A673 (cell line): ENCODE results near the gene METAP2. TPM values are rescaled to one million over a fixed set of nuclear protein-coding genes. Genes with fewer than 3 reads are reported as not detected.

Source experiments
- BruUV-seq: library from RNA; stranded (reverse); fragments of 400-500 nt; replicated peaks from 2 replicates; lab custom pipeline; 2021; lab: Mats Ljungman, UMichigan
- CTCF ChIA-PET: fragments of 300-600 bp; sonication (Branson Sonifier 250); formaldehyde crosslinking; loops from one replicate; lab custom pipeline; 2022; ENCODE audit warnings: antibody characterized with exemption; lab: Charles Lee
- POLR2A ChIA-PET: fragments of 300-600 bp; sonication (Branson Sonifier 250); formaldehyde crosslinking; loops from one replicate; lab custom pipeline; 2022; ENCODE audit warnings: antibody characterized with exemption; ENCODE audit not compliant: low non-redundant PET; lab: Charles Lee
- DNase-seq: peaks from one replicate; pipeline ENCODE4 v3.0.0-alpha.2; 2015; ENCODE audit warnings: low spot score
- H3K27ac ChIP-seq: fragments of 200-600 bp; sonication (generic); 2 replicates; pipeline ENCODE4 v1.5.1; 2016; ENCODE audit warnings: mixed run types, low read depth, mild to moderate bottlenecking, mixed read lengths, antibody characterized with exemption, low read length; ENCODE audit not compliant: poor library complexity, severe bottlenecking
- H3K27me3 ChIP-seq: fragments of 200-600 bp; sonication (generic); replicated peaks from 2 replicates; pipeline ENCODE4 v1.6.1; 2017; ENCODE audit warnings: mixed run types, low read depth, mild to moderate bottlenecking, mixed read lengths, antibody characterized with exemption, low read length; ENCODE audit not compliant: insufficient read depth, poor library complexity
- H3K36me3 ChIP-seq: fragments of 200-600 bp; sonication (generic); 2 replicates; pipeline ENCODE4 v1.6.1; 2016; ENCODE audit warnings: mixed run types, mild to moderate bottlenecking, mixed read lengths, antibody characterized with exemption, low read length; ENCODE audit not compliant: insufficient read depth, poor library complexity, severe bottlenecking
- H3K4me1 ChIP-seq: fragments of 200-600 bp; sonication (generic); 2 replicates; pipeline ENCODE4 v1.6.1; 2017; ENCODE audit warnings: mixed run types, mild to moderate bottlenecking, mixed read lengths, antibody characterized with exemption, low read length; ENCODE audit not compliant: insufficient read depth, poor library complexity, severe bottlenecking
- H3K4me3 ChIP-seq: fragments of 200-600 bp; sonication (generic); 2 replicates; pipeline ENCODE4 v1.5.1; 2016; ENCODE audit warnings: low read depth, mixed run types, mild to moderate bottlenecking, mixed read lengths, low read length; ENCODE audit not compliant: poor library complexity, severe bottlenecking
- H3K9me3 ChIP-seq: fragments of 200-600 bp; sonication (generic); 2 replicates; pipeline ENCODE4 v1.6.1; 2016; ENCODE audit warnings: mixed run types, low read depth, mild to moderate bottlenecking, mixed read lengths, antibody characterized with exemption, low read length; ENCODE audit not compliant: poor library complexity, severe bottlenecking
- EZH2 ChIP-seq: fragments of 200-600 bp; sonication (generic); IDR thresholded peaks from 2 replicates; pipeline ENCODE4 v1.6.1; 2017; ENCODE audit warnings: borderline replicate concordance, low read depth, mild to moderate bottlenecking, mixed read lengths, antibody characterized with exemption, low read length; ENCODE audit not compliant: poor library complexity, severe bottlenecking
- intact Hi-C: fragments of 100-400 bp; cut with micrococcal nuclease; formaldehyde crosslinking; loops from one replicate; pipeline ENCODE4 v1.10.0; 2022; ENCODE audit not compliant: unreplicated experiment
- total RNA-seq: library from RNA; stranded (reverse); gene quantifications from 2 replicates; pipeline ENCODE4 v1.2.3, GENCODE V29; 2021
- TF ChIP-seq, protein P1 (sequence below): fragments of 300-800, 200-600 bp; sonication (generic); conservative IDR thresholded peaks from 2 replicates; pipeline ENCODE4 v1.5.1; 2017; ENCODE audit warnings: low read depth, mild to moderate bottlenecking, antibody characterized with exemption, low read length, moderate library complexity, mixed read lengths

The METAP2 gene
- total RNA-seq, 1 experiment from 2014 or later, result 135 TPM

DNA sequence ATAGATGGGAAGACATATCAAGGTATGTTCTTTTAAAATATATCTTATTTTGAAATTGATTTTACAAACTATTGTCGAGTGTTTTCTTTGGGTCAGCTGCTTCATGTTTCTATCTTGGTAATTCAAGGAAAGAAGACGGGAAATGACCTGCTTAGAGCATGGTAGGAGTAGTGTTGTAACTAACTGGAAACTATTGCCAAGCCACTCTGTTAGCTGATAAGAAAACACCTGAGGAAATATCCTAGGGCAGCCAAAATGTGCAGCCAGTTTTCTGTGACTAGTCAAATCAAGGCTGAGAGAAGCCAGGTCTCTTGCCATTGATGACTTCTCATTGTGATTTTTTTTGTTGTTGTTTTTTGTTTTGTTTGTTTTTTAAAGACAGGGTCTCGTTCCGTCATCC lies 30.2 kb downstream of the METAP2 start:
- ChIA-PET POLR2A (no interaction called here), CTCF (no interaction called here)
- peaks cover 3% of the 10 kb centered on the region for H3K9me3 ChIP-seq
- H3K4me3 ChIP-seq, result no peak overlapping the region
- peaks cover 79% of the 10 kb centered on the region for H3K36me3 ChIP-seq
- H3K4me1 ChIP-seq, result no peaks in the 10 kb centered on the region
- DNase-seq, result no peak
- BruUV-seq, result no TSS peak
- intact Hi-C loops, result no loop called here
- TF ChIP-seq, protein P1, sequence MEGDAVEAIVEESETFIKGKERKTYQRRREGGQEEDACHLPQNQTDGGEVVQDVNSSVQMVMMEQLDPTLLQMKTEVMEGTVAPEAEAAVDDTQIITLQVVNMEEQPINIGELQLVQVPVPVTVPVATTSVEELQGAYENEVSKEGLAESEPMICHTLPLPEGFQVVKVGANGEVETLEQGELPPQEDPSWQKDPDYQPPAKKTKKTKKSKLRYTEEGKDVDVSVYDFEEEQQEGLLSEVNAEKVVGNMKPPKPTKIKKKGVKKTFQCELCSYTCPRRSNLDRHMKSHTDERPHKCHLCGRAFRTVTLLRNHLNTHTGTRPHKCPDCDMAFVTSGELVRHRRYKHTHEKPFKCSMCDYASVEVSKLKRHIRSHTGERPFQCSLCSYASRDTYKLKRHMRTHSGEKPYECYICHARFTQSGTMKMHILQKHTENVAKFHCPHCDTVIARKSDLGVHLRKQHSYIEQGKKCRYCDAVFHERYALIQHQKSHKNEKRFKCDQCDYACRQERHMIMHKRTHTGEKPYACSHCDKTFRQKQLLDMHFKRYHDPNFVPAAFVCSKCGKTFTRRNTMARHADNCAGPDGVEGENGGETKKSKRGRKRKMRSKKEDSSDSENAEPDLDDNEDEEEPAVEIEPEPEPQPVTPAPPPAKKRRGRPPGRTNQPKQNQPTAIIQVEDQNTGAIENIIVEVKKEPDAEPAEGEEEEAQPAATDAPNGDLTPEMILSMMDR, result no peak
- no peak for TF ChIP-seq EZH2
- no peaks in the 10 kb centered on the region for H3K27me3 ChIP-seq
- H3K27ac ChIP-seq, result no peak overlapping the region

DNA sequence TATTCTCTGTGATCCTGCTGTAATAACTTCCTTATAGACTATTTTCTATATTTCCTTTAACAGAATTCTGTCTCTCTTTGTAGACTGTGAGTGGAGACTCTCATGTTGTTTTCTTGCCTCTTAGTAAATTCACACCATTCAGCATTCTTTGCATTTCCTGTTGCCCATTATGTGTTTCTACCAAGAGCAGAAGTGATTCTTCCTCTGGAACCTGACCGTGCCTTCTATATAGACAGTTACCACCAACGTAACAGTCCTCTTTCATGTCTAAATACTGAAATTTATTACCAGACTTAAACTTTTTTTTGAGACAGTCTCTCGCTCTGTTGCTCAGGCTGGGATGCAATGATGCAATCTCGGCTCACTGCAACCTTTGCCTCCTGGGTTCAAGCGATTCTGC lies 31.1 kb downstream of the METAP2 start:
- H3K9me3 ChIP-seq, result no peaks in the 10 kb centered on the region
- POLR2A ChIA-PET, result no interaction called here
- no peak for TF ChIP-seq EZH2
- TF ChIP-seq, protein P1, result no peak
- no peaks in the 10 kb centered on the region for H3K4me1 ChIP-seq
- no peak for DNase-seq
- peaks cover 76% of the 10 kb centered on the region for H3K36me3 ChIP-seq
- no TSS peak for BruUV-seq
- H3K27ac ChIP-seq, result peak overlapping the region; percentile 29
- CTCF ChIA-PET, result no interaction called here
- no peak overlapping the region for H3K4me3 ChIP-seq
- intact Hi-C loops, result no loop called here
- H3K27me3 ChIP-seq, result no peaks in the 10 kb centered on the region

DNA sequence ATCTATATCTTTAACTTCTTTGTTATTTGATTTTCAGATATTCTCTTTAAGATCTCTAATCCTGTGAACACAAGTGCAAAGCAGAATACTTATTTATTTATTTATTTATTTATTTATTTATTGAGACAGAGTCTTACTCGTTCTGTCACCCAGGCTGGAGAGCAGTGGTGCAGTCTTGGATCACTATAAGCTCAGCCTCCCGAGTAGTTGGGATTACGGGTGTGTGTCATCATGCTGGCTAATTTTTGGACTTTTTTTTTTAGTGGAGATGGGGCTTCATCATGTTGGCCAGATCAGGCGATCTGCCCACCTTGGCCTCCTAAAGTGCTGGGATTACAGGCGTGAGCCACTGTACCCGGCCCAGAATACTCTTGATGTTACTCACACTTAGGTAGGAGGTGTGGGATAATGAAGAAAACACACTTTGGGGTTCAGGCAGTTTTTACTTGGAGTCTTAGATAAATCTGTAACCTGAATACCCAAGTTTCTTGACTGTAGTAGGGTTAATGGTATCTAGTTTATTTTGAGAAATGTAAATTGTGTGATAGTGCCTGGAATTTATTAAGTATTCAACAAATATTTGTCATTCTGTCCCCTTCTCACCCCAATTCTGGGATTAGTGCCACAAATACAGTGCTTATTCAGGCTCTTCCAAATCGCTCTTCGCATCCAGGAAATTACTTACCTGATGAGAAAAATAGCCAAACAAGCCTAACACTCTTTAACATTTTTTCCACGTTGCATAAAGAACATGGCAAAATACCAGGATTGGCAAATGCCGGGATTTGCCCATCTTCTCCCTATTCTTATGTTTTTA lies 33.0 kb downstream of the METAP2 start:
- Histone ChIP-seq H3K36me3 (peaks cover 77% of the 10 kb centered on the region), H3K4me3 (no peak overlapping the region), H3K27ac (no peak overlapping the region), H3K27me3 (no peaks in the 10 kb centered on the region), H3K9me3 (no peaks in the 10 kb centered on the region), H3K4me1 (no peaks in the 10 kb centered on the region)
- CTCF ChIA-PET, result no interaction called here
- peak; percentile 4 for DNase-seq
- POLR2A ChIA-PET, result no interaction called here
- intact Hi-C loops, result no loop called here
- BruUV-seq, result no TSS peak
- TF ChIP-seq, protein P1, result no peak
- TF ChIP-seq EZH2, result no peak
